RPMI8226 (cell line): ENCODE results near the gene FUNDC2.
"Not testable (repeated sequence)": the region's sequence is repeated elsewhere in the genome, so short reads cannot be mapped to it uniquely, and the experiment has no call there.

ENCODE experiments used
- DNase-seq: peaks from one replicate; pipeline ENCODE4 v3.0.0-alpha.2; 2015

Gene FUNDC2, protein sequence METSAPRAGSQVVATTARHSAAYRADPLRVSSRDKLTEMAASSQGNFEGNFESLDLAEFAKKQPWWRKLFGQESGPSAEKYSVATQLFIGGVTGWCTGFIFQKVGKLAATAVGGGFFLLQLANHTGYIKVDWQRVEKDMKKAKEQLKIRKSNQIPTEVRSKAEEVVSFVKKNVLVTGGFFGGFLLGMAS

DNA sequence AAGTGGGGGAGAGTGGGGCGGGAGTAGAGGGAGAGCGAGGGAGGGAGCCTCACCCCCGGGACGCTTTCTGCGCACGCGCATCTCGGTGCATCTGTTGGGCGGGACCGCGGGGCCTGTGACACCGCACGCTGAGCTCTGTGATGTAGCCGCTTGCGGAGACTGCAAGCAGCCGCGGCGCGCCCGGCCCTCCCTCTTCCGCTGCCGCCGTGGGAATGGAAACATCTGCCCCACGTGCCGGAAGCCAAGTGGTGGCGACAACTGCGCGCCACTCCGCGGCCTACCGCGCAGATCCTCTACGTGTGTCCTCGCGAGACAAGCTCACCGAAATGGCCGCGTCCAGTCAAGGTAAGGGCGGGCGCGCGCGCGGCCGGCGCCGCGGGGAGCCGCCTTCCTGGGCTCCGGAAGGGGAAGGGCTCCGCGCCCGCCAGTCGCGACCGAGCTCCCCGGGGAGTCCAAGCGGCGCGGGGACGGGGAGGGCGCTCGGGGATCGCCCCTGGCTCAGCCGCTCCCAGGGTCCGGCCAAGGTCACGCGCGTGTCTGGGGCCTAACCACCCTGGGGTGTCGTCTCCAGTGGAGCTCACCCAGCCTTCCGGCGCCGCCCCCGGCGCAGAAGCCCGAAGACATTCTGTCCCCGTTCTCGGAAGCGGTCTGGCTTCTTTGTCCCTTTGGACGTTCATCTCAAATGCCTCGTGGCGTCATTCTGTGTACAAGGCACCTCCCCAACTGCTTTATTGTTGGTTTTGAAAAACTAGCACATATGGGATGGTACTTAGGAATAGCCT lies at the start of gene FUNDC2:
Gene FUNDC2, plus strand, starts transcription at position 118 of the 782 bp plus-strand sequence. Its CDS starts 95 bp downstream, at position 213.
- peak; percentile 96 for DNase-seq

- DNase-seq: no peak
These were observed 47.0 kb upstream of the FUNDC2 start for GRCh38 chrX:154979629-154980028.

GRCh38 chrX:154980330-154981115 lies 46.1 kb upstream of the FUNDC2 start:
- DNase-seq: peak; percentile 79

DNA sequence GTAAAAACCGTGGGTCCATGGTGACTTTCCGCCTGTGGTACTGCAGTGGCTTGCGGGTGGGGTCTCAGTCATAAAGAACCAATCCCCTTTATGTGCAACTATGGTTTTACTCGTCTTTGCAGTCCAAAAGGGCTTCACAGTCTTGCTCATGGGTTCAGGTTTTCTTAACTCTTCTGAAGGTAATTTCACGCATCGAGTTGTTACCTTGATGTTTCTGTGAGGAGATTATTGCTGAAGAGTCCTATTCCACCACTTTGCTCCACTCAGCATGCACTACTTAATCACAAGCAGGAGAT lies 45.6 kb upstream of the FUNDC2 start:
- DNase-seq: no peak

GRCh38 chrX:154986826-154987575 lies 39.6 kb upstream of the FUNDC2 start:
- no peak for DNase-seq

GRCh38 chrX:154987940-154988339 lies 38.7 kb upstream of the FUNDC2 start:
- no peak for DNase-seq

- no peak for DNase-seq
These were observed 37.9 kb upstream of the FUNDC2 start for GRCh38 chrX:154988719-154989118.

- no peak for DNase-seq
These were observed 36.1 kb upstream of the FUNDC2 start for GRCh38 chrX:154990496-154990895.

DNA sequence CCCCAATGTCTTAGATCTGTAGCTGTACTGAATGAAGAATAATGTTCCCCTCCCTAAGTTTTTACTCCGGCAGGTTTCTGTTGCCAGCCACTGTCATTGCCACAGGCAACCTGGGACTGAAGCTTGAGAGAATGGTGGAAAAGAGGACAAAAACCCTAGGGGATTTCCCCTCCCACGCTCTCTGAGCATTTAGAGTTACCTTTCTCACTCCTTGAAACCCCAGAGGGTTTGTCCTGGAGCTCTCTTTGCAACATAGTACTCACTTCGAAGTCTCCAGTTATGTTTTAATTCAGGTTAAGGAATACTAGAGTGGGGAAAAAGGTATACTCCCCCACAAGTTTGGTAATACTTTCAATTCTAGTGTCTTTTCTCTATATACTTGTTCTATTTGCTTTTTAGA lies 35.6 kb upstream of the FUNDC2 start:
- no peak for DNase-seq

DNA sequence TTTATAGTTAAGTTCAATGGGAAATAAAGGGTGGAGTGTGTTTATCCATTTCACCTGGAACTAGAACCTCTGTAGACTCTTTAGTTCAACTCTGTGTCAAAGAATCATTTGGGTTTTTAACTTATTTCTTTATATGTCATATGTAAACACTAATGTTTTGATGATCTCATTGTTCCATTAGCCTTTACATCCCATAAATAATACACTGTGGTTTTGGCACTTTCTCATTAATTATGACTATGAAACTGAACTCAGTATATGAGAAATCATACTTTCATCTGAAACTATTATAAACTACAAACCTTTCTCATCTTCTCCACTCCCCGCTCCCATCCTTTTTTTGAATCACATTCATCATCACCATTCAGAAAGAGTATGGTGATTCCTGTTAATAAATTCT lies 35.2 kb upstream of the FUNDC2 start:
- no peak for DNase-seq

- DNase-seq: no peak
These were observed 28.3 kb upstream of the FUNDC2 start for GRCh38 chrX:154998204-154998880.

DNA sequence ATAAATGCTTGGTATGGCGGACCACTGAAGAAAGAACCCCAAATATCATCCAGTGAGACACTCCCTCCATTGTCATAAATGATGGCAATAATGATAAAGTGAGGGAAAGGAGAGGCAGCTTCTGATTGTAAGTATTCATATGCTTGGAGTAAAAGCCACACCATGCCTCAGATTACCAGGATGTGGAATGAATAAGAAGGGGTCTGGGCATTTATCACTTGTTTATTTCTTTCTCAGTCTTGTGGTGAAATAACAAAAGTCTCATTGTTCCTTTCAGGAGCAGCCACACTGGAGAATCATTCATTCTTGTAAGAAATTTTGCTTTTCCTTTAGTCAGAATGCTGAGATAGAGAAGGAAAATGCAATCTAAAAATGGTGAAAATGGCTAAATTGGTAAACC lies 25.8 kb upstream of the FUNDC2 start:
- no peak for DNase-seq

DNA sequence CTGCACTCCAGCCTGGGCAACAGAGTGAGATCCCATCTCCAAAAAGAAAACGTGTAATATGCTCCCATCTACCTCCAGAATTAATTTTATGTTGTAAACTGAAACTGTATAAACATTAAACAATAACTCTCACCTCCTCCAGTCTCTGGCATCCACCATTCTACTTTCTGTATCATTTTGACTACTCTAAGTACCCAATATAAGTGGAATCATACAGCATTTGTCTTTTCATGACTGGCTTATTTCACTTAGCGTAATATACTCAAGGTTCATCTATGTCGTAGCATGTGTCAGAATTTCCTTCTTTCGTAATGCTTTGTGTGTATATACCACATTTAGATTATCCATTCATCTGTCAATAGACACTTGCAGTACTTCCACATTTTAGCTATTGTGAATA lies 24.8 kb upstream of the FUNDC2 start:
- DNase-seq: no peak

- DNase-seq: no peak
These were observed 21.5 kb upstream of the FUNDC2 start for GRCh38 chrX:155005190-155005589.

DNA sequence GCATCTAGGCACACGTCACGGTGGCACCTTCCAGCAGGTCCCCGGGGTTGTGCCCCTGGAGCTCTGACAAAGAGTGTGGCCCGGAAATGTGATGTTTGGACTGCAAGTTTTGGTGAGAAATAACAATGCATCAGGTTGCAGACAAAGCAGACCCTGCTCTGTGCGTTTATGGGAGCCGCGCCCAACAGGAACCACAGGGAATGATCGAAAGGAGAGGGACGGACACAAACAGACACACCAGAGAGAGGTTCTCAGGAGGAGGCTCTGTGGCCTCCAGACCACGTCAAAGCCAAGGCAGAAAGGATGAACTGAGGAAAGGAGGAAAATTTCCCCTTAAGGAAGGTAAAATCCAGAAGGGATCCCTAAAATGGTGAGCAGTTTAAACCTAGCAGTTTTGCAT lies 20.3 kb upstream of the FUNDC2 start:
- not testable (repeated sequence) for DNase-seq

GRCh38 chrX:155006913-155007671 lies 19.6 kb upstream of the FUNDC2 start:
- not testable (repeated sequence) for DNase-seq

DNA sequence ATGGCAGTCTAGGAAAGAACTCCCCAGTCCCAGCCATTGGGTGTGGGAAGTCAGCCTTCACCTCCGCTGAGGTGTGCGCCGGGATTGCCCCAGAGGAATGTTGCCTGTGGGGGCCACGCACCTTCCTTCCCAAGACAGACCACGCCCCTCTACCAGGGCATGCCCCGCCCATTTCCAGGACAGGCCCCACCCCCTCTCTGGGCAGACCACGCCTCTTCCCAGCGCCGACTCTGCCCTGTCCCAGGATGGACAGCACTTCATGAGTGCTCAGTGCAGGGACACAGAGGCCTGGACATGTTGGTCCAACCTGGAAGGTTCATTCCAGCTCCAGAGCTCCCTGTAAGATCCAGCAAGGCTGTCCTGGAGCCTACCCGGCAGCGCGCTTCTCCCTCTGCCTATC lies 18.1 kb upstream of the FUNDC2 start:
- not testable (repeated sequence) for DNase-seq

- DNase-seq: no peak
These were observed 16.6 kb upstream of the FUNDC2 start for GRCh38 chrX:155009994-155010472.

- no peak for DNase-seq
These were observed 6.1 kb upstream of the FUNDC2 start for GRCh38 chrX:155020591-155020990.

DNA sequence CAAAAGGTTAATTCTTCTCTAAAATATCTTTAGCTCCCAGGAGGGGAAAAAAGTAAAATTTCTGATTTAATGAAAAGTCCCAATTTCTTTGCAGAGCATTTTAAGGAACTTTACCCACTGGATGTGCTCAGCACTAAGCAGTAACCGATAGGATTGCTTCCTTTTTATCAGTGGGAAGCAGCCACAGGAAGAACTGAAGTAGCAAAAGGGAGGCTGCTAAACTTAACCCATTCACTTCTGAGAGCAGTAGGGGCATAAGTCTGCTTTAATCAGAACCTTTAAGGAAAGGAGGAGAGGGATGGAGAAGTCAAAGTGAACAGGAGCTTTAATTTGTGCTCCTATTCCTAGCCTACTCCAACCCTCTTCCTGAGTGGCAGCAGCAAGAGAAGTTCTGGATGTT lies 4.1 kb upstream of the FUNDC2 start, which contains the start of gene F8:
Gene F8, minus strand, starts transcription at position 139 of the 400 bp plus-strand sequence. CDS start 171 bp downstream, outside the sequence.
- no peak for DNase-seq
